SK-N-MC (cell line): ENCODE results near the gene PLPPR3.

Experiments used
- EZH2 ChIP-seq: fragments of 200-600 bp; sonication (generic); IDR thresholded peaks from one replicate; pipeline ENCODE4 v1.6.1; 2017; ENCODE audit warnings: antibody characterized with exemption
- FOXP2 ChIP-seq: optimal IDR thresholded peaks from 2 replicates; pipeline ENCODE3; 2011; ENCODE audit warnings: mild to moderate bottlenecking, moderate library complexity; ENCODE audit not compliant: insufficient read depth; ENCODE audit errors: extremely low read length, control extremely low read depth
- POLR2AphosphoS5 ChIP-seq: IDR thresholded peaks from 2 replicates; pipeline ENCODE4 v1.6.1; 2012; ENCODE audit warnings: mild to moderate bottlenecking, low read depth, low read length, borderline replicate concordance

- no peak for TF ChIP-seq FOXP2
- no peak for TF ChIP-seq POLR2AphosphoS5
- no peak for TF ChIP-seq EZH2
These were observed 37.4 kb upstream of the PLPPR3 start, which contains the start of gene CFD for GRCh38 chr19:858868-859843.
